Right lobe of liver (tissue), 6 donors: ENCODE data around the gene BCKDHA. TPM values are rescaled to one million over a fixed set of nuclear protein-coding genes. Genes with fewer than 3 reads are reported as not detected.

ENCODE experiments used
- ATAC-seq, 4 donors: fragments of 200-7000 bp; cut with Tn5 transposase; one replicate each; pipeline ENCODE4 v1.9.1; 2020; ENCODE audit warnings: mild to moderate bottlenecking in 4 of 4, moderate library complexity in 4 of 4
- DNase-seq, 3 donors: peaks; one replicate each; pipeline ENCODE4 v3.0.0-alpha.2; 2020
- H3K27ac ChIP-seq, 3 donors: fragments of 200-600 bp; one replicate each; pipeline ENCODE4 v1.8.0; 2022
- H3K27me3 ChIP-seq, 2 donors: fragments of 200-600 bp; one replicate each; pipeline ENCODE4 v1.8.0; 2022
- H3K36me3 ChIP-seq, 4 donors: fragments of 200-600 bp; sonication (generic) in 1 of 4; one replicate each; pipeline versions ENCODE4 v1.5.1 to v1.8.0; 2017 to 2022; ENCODE audit warnings: control low read depth in 1 of 4
- H3K4me1 ChIP-seq, 4 donors: fragments of 200-600 bp; sonication (generic) in 1 of 4; one replicate each; pipeline versions ENCODE4 v1.5.1 to v1.8.0; 2017 to 2022; ENCODE audit warnings: control low read depth in 1 of 4
- H3K4me3 ChIP-seq, 3 donors: fragments of 200-600 bp; one replicate each; pipeline ENCODE4 v1.8.0; 2022
- H3K9me3 ChIP-seq, 4 donors: fragments of 200-600 bp; sonication (generic) in 1 of 4; one replicate each; pipeline versions ENCODE4 v1.5.1 to v1.8.0; 2017 to 2022; ENCODE audit warnings: control low read depth in 1 of 4
- POLR2A ChIP-seq: fragments of 450-650 bp; IDR thresholded peaks from one replicate; pipeline ENCODE4 v1.6.1; 2017; ENCODE audit warnings: antibody characterized with exemption, mild to moderate bottlenecking
- WGBS: methylation state at CpG from one replicate; pipeline ENCODE4 v1.1.6; 2018; ENCODE audit warnings: low coverage, low lambda C conversion rate; ENCODE audit not compliant: insufficient coverage; ENCODE audit errors: missing lambda C conversion rate; 5-methylcytosine and 5-hydroxymethylcytosine counted together
- intact Hi-C, 2 donors: fragments of 100-400 bp; cut with DNase I; formaldehyde crosslinking; loops; one replicate each; pipeline versions ENCODE4 v1.11.2 to v1.14.1; 2022
- total RNA-seq, 6 experiments: library from RNA; depleted of rRNA in 2 of 6; stranded (reverse); fragments of >200 nt in 2 of 6; fragmentation: NEBNext Ultra II Directional in 3 of 6; extraction: Animal tissue kit (Norgen Biotek cat#: 25700) in 3 of 6; gene quantifications; one replicate each; pipeline versions ENCODE4 v1.1.0 to v1.2.4, GENCODE V29; 2016 to 2023
- TF ChIP-seq, protein P1 (sequence below), 4 donors: fragments of 200-600 bp in 3 of 4; fragments of 450-650 bp in 1 of 4; IDR thresholded peaks; one replicate each; pipeline versions ENCODE4 v1.5.1 to v1.8.0; 2016 to 2022; ENCODE audit warnings: antibody characterized with exemption in 4 of 4, mild to moderate bottlenecking in 2 of 4
- donor health status: DM: no; HTN: yes; CAD: no.
- donor health status: DM: no; HTN: no; CAD: no.
- donor health status: DM: no; HTN: no; CAD: no.
- donor health status: DM: no; HTN: yes; CAD: no.
- donor health status: DM: no; HTN: yes; CAD: no.

Gene BCKDHA
- total RNA-seq, 6 experiments from 2014 or later, result 32.1 to 68.7 (median 48.9) TPM

DNA sequence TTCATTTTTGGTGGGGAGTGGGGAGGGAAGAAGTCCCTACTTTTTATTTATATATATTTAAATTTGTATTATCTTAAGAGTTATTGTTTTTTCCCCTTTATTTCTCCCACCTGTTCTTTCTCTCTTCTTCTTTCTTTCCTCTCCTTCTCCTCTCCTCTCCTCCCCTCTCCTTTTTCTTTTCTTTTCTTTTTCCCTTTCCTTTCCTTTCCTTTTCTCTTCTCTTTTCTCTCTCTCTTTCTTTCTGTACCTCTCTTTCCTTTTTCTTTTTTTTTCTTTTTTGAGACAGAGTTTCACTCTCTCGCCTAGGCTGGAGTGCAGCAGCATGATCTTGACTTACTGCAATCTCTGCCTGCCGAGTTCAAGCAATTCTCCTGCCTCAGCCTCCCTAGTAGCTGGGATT lies 1.9 kb downstream of the BCKDHA start:
- Histone ChIP-seq H3K9me3 (no peaks in the 10 kb centered on the region), H3K4me1 (peaks cover 0 to 28% (median 4%) of the 10 kb centered on the region in 4 donors), H3K36me3 (no peaks in the 10 kb centered on the region), H3K27ac (no peak overlapping the region), H3K4me3 (no peak overlapping the region), H3K27me3 (no peaks in the 10 kb centered on the region)
- no peak for DNase-seq
- TF ChIP-seq, protein P1, sequence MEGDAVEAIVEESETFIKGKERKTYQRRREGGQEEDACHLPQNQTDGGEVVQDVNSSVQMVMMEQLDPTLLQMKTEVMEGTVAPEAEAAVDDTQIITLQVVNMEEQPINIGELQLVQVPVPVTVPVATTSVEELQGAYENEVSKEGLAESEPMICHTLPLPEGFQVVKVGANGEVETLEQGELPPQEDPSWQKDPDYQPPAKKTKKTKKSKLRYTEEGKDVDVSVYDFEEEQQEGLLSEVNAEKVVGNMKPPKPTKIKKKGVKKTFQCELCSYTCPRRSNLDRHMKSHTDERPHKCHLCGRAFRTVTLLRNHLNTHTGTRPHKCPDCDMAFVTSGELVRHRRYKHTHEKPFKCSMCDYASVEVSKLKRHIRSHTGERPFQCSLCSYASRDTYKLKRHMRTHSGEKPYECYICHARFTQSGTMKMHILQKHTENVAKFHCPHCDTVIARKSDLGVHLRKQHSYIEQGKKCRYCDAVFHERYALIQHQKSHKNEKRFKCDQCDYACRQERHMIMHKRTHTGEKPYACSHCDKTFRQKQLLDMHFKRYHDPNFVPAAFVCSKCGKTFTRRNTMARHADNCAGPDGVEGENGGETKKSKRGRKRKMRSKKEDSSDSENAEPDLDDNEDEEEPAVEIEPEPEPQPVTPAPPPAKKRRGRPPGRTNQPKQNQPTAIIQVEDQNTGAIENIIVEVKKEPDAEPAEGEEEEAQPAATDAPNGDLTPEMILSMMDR (IDR thresholded peaks at IDR 0.05), result no peak
- no peak for TF ChIP-seq POLR2A
- WGBS, result 86% methylated on average over 2 of the region's 2 CpGs
- intact Hi-C loops, result no loop called here
- ATAC-seq, result no peak

DNA sequence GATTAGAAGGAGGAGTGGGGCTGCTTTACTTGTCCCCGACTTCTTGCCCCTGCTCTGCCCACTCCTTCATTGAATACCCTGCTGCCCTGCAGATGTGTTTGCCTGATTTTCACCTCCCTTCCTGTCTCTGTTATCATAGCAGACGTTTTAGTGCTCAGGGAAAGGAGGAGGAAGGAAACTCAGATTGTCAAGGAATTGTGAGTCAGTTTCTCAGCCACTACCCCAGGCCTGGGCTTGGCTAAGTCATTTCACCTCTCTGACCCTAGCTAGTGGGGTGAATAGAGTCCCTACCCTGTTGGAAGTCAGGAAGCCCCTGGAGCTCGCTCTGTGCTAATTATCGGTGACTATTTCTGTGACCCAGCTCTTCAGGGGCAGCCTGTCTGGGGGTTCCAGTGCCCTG lies 3.9 kb downstream of the BCKDHA start:
- no peak overlapping the region for H3K27ac ChIP-seq
- DNase-seq, result no peak
- no peak overlapping the region for H3K4me3 ChIP-seq
- no peaks in the 10 kb centered on the region for H3K9me3 ChIP-seq
- ATAC-seq, result peak in 1 of 4 donors; percentile 33
- H3K4me1 ChIP-seq, result peaks cover 0 to 18% (median 4%) of the 10 kb centered on the region in 4 donors
- no peaks in the 10 kb centered on the region for H3K27me3 ChIP-seq
- WGBS, result 80% methylated on average over 3 of the region's 4 CpGs
- TF ChIP-seq POLR2A, result no peak
- TF ChIP-seq, protein P1 (IDR thresholded peaks at IDR 0.05), result no peak
- no peaks in the 10 kb centered on the region for H3K36me3 ChIP-seq
- intact Hi-C loops, result no loop called here

DNA sequence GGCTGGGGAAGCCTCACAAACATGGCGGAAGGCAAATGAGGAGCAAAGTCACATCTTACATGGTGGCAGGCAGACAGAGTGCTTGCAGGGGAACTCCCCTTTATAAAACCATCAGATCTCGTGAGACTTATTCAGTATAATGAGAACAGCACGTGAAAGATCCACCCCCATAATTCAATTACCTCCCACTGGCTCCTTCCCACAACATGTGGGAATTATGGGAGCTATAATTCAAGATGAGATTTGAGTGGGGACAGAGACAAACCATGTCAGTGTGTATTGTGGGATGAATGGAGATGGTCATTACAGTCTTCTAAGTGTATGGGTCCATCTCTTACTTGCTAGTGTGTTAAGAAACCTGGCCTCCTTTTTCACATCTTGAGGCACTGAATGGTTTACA lies 4.4 kb downstream of the BCKDHA start:
- TF ChIP-seq, protein P1 (IDR thresholded peaks at IDR 0.05), result no peak
- TF ChIP-seq POLR2A, result no peak
- 80% methylated on average over 3 of the region's 3 CpGs for WGBS
- intact Hi-C loops, result no loop called here
- Histone ChIP-seq H3K9me3 (no peaks in the 10 kb centered on the region), H3K27me3 (no peaks in the 10 kb centered on the region), H3K27ac (no peak overlapping the region), H3K36me3 (no peaks in the 10 kb centered on the region), H3K4me1 (peaks cover 0 to 16% (median 4%) of the 10 kb centered on the region in 4 donors), H3K4me3 (no peak overlapping the region)
- DNase-seq (no peak), ATAC-seq (no peak)

DNA sequence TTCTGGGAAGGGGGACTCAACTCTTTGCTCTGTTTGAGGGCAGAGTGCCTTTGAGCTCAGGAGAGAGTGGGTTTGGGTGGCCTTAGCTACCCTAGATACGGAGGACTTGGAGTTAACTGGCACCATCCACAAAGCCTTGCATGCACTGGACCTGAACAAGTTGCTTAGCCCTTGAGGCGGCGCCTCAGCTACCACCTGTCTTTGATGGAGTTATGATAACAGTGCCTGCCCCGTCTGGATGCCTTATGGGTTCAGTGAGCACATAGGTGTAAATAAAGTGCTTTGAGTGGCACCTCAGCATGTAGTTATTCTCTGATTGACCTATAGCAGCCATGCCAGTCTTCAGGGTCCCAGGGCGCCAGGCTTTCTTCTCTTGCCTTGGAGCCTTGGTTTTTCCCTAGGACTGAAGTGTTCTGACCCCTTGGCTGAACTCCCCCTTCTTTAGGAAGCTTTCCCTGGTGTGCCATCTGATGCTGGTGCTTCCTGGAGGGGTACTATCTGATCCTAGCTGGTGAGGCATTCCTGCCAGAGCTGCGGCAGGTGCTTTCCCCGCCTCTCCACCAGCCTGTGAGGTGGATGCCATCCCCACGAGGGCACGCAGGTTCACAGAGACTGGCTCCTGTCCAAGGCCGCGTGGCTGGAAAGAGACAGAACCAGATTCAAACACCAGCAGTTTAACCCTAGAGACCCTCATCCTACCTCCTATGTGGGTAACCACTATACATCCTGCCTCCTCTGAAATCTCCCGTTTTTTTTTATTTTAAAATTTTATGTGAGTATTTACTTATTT lies 5.8 kb downstream of the BCKDHA start:
- Histone ChIP-seq H3K27ac (no peak overlapping the region), H3K9me3 (no peaks in the 10 kb centered on the region), H3K4me1 (peaks cover 0 to 14% (median 3%) of the 10 kb centered on the region in 4 donors), H3K4me3 (no peak overlapping the region), H3K36me3 (no peaks in the 10 kb centered on the region), H3K27me3 (no peaks in the 10 kb centered on the region)
- ATAC-seq (peak in 2 of 4 donors; percentile 18 to 48), DNase-seq (peak in 1 of 3 donors; percentile 27)
- intact Hi-C loops, result no loop called here
- WGBS, result 44% methylated on average over 9 of the region's 12 CpGs
- TF ChIP-seq, protein P1 (IDR thresholded peaks at IDR 0.05), result no peak
- no peak for TF ChIP-seq POLR2A
